Lower leg skin (tissue), 3 donors: ENCODE data around the gene ROGDI.

Experiments
- POLR2A ChIP-seq, 2 donors: fragments of 450-650 bp; IDR thresholded peaks; one replicate each; pipeline ENCODE4 v1.6.1; 2016 to 2017; ENCODE audit warnings: antibody characterized with exemption in 2 of 2, mild to moderate bottlenecking in 1 of 2, moderate library complexity in 1 of 2
- TF ChIP-seq, protein P1 (sequence below), 3 donors: fragments of 450-650 bp; IDR thresholded peaks; one replicate each; pipeline ENCODE4 v1.5.1; 2016; ENCODE audit warnings: antibody characterized with exemption in 3 of 3, mild to moderate bottlenecking in 3 of 3, moderate library complexity in 2 of 3

DNA sequence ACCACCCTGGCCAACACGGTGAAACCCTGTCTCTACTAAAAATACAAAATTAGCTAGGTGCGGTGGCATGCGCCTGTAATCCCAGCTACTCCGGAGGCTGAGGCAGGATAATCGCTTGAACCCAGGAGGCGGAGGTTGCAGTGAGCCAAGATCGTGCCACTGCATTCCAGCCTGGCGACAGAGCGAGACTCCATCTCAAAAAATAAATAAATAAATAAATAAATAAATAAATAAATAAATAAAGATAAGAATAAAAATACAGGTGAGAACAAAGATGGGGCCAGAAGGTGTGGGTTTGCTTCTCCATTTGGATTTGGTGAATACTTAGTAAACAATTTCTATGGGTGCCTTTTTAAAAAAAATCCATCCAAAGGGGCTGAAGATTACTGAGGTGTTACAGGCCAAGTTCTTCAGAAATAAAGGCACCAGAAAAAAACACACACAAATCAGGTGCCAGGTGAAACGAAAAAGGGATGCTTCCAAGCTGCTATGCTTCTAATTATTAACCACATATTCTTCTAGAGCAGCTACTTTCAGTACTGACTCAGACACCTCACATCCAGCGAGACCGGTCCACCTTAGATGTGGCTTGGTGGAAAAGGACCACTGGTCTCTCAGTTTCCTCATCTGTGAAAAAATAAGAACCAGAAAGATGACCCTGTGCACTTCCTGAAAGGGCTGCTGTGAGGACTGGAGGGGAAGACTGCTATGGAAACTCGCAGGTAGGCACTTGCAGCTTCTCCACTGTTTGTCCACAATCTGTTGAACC, 35.5 kb upstream of the ROGDI start:
- TF ChIP-seq POLR2A (IDR thresholded peaks at IDR 0.05), result no peak
- TF ChIP-seq, protein P1, sequence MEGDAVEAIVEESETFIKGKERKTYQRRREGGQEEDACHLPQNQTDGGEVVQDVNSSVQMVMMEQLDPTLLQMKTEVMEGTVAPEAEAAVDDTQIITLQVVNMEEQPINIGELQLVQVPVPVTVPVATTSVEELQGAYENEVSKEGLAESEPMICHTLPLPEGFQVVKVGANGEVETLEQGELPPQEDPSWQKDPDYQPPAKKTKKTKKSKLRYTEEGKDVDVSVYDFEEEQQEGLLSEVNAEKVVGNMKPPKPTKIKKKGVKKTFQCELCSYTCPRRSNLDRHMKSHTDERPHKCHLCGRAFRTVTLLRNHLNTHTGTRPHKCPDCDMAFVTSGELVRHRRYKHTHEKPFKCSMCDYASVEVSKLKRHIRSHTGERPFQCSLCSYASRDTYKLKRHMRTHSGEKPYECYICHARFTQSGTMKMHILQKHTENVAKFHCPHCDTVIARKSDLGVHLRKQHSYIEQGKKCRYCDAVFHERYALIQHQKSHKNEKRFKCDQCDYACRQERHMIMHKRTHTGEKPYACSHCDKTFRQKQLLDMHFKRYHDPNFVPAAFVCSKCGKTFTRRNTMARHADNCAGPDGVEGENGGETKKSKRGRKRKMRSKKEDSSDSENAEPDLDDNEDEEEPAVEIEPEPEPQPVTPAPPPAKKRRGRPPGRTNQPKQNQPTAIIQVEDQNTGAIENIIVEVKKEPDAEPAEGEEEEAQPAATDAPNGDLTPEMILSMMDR (IDR thresholded peaks at IDR 0.05), result no peak
